ENCODE measurements around the gene SPINK8.
A peak's percentile ranks its signal among the peaks of the same experiment; 100 is the strongest.
"Not testable (repeated sequence)": the region's sequence is repeated elsewhere in the genome, so short reads cannot be mapped to it uniquely, and the experiment has no call there.

Gene SPINK8

GRCh38 chr3:48278884-48279559, 54.4 kb downstream of the SPINK8 start:
- DNase-seq (ENCODE audit: low spot score), result no peak

DNA sequence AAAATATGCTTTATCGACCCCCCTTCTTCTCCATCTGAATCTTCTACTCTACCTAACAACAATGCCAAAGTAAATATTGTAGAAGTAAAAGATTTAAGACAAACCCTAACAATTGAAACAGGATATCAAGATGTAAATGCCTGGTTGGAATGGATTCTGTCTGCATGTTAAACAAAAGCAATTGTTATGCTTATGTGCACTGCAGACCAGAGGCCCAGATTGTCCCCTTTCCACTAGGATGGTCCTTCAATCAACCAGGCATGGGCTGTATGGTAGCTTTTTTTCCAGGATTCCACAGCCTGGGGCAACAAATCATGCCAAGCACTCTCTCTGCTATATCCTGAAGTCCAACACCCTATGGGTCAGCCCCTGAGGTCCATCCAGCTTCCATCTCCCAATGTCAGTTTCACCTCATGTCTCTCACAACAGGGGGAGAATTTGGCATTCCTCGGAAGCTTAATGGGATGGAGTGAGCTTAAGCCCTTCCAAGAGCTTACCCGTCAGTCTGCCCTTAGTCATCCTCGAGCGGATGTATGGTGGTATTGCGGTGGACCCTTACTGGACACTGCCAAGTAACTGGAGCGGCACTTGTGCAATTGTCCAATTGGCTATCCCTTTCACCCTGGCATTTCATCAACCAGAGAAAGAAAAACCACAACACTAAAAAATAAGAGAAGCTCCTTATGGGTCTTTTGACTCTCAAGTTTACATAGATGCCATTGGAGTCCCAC, 56.4 kb downstream of the SPINK8 start:
- no peak for DNase-seq (ENCODE audit: low spot score)

- DNase-seq (ENCODE audit: low spot score), result no peak
Observed at GRCh38 chr3:48275287-48276027, 58.0 kb downstream of the SPINK8 start.

- no peak for DNase-seq (ENCODE audit: low spot score)
Observed at GRCh38 chr3:48274452-48274851, 59.0 kb downstream of the SPINK8 start.

DNA sequence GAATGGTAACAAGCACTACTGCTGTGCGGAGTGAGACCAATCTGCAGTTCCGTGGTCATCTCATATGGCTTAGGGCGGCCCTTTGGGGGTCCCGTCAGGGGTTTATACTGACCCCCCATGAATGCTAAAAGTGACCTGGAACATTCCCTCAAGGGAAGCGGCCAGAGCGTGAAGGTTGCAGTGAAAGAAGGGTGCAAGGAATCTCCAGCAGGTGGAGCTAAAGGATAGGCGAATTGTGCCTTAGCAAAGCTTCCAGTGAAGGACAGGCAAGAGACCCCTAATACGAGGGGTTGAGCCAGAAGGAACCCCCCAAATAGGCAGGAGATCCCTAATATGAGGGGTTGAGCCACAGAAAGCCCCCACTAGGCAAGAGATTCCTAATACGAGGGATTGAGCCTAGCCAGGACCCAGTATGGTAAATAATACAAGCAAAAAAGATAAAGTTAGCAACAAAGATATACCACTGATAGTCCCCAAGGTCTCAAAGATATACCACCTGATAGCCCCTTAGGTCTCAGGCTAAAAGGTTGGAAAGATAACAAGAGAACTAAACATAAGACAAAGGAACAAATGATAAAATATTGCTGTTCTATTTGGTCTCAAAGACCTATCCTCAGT, 59.8 kb downstream of the SPINK8 start:
- DNase-seq (ENCODE audit: low spot score), result peak; percentile 53

DNA sequence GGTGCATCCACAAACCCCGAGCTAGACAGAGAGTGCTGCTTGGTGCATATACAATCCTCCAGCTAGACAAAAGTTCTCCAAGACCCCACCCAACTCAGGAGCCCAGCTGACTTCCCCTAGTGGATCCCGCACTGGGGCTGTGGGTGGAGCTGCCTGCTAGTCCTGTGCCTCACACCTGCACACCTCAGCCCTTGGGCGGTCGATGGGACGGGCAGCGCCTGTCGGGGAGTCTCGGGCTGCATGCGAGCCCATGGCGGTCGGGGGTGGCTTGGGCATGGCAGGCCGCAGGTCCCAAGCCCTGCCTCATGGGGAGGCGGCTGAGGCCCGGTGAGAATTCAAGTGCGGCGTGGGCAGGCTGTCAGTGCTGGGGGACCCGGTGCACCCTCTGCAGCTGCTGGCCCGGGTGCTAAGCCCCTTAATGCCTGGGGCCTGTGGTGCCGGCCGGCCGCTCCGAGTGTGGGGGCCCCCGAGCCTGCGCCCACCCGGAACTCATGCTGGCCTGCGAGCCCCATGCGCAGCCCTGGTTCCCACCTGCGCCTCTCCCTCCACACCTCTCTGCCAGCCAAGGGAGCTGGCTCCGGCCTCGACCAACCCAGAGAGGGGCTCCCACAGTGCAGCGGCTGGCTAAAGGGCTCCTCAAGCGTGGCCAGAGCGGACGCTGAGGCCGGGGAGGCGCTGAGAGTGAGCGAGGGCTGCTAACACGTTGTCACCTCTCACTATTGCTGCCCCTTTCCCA, 61.5 kb downstream of the SPINK8 start:
- DNase-seq (ENCODE audit: low spot score), result no peak

- not testable (repeated sequence) for DNase-seq (ENCODE audit: low spot score)
Observed at GRCh38 chr3:48271223-48271622, 62.2 kb downstream of the SPINK8 start.

DNA sequence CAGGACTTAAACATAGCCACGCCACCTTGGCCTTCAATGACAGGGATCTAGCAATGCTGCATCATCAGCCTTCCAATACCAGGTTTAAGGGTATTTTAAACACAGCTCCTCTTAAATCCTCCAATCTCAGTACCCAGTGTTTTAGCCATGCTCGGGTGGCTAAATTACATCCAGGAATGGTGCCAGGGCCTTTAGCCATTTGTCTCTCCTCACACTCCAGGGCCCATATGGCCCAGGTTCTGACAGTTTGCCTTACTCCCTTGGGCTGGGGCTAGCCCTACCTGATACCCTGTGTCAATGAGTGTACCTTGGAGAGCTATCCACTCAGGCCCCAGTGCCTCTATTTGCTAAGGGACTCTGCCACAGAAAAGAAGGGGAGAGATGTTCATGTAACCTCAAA, 63.2 kb downstream of the SPINK8 start:
- DNase-seq (ENCODE audit: low spot score), result no peak

- no peak for DNase-seq (ENCODE audit: low spot score)
Observed at GRCh38 chr3:48269592-48269991, 63.9 kb downstream of the SPINK8 start.

DNA sequence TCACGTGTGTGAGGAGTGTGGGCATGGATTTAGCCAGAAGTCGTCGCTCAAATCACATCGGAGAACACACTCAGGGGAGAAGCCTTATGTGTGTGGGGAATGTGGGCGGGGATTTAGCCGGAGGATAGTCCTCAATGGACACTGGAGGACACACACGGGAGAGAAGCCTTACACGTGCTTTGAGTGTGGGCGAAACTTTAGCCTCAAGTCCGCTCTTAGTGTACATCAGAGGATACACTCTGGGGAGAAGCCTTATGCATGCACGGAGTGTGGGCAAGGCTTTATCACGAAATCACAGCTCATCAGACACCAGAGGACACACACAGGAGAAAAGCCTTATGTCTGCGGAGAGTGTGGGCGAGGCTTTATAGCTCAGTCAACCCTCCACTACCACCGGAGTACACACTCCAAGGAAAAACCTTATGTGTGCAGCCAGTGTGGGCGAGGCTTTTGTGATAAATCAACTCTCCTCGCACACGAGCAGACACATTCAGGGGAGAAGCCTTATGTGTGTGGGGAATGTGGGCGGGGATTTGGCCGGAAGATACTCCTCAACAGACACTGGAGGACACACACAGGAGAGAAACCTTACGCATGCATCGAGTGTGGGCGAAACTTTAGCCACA, 64.4 kb downstream of the SPINK8 start:
- no peak for DNase-seq (ENCODE audit: low spot score)

DNA sequence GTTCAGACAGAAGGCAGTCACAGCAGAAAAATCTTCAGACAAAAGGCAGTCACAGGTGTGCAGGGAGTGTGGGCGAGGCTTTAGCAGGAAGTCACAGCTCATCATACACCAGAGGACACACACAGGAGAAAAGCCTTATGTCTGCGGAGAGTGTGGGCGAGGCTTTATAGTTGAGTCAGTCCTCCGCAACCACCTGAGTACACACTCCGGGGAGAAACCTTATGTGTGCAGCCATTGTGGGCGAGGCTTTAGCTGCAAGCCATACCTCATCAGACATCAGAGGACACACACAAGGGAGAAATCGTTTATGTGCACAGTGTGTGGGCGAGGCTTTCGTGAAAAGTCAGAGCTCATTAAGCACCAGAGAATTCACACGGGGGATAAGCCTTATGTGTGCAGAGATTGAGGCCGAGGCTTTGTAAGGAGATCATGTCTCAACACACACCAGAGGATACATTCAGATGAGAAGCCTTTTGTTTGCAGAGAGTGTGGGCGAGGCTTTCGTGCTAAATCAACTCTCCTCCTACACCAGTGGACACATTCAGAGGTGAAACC, 65.0 kb downstream of the SPINK8 start:
- DNase-seq (ENCODE audit: low spot score), result no peak

- no peak for DNase-seq (ENCODE audit: low spot score)
Observed at GRCh38 chr3:48267782-48268181, 65.7 kb downstream of the SPINK8 start.

- DNase-seq (ENCODE audit: low spot score), result no peak
Observed at GRCh38 chr3:48258530-48258929, 74.9 kb downstream of the SPINK8 start.
